HG03354 (cell line): ENCODE measurements around the gene INTS14.
"Not testable (repeated sequence)": the region's sequence is repeated elsewhere in the genome, so short reads cannot be mapped to it uniquely, and the experiment has no call there.

Experiments
- ATAC-seq: cut with Tn5 transposase; IDR thresholded peaks from one replicate; pipeline ENCODE4 v1.9.1; 2021; ENCODE audit warnings: mild to moderate bottlenecking; ENCODE audit not compliant: unreplicated experiment, poor library complexity, severe bottlenecking

The INTS14 gene

GRCh38 chr15:65584241-65584640, 26.7 kb downstream of the INTS14 start:
- ATAC-seq, result no peak

DNA sequence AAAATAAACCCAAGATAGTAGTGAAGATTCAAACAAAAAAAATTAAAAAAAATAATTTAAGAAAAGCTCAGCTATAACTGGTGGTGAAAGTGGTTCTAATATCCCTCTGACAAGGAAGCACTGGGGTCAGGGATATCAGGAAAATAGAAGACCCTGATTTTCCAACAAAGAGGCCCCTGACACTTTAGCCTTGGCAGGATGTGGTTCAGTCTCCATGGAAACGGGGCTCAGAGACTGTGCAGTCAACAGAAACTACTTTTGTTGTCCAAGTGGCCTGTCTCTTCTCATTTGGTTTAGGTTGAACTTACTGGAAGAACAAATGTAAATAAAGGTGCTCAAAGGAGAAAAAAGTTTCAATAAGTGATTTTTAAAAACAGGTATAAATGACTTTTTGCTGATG, 27.2 kb downstream of the INTS14 start:
- ATAC-seq, result no peak

- ATAC-seq, result no peak
Observed at GRCh38 chr15:65580287-65580686, 30.6 kb downstream of the INTS14 start.

- ATAC-seq, result no peak
Observed at GRCh38 chr15:65579762-65580161, 31.2 kb downstream of the INTS14 start.

DNA sequence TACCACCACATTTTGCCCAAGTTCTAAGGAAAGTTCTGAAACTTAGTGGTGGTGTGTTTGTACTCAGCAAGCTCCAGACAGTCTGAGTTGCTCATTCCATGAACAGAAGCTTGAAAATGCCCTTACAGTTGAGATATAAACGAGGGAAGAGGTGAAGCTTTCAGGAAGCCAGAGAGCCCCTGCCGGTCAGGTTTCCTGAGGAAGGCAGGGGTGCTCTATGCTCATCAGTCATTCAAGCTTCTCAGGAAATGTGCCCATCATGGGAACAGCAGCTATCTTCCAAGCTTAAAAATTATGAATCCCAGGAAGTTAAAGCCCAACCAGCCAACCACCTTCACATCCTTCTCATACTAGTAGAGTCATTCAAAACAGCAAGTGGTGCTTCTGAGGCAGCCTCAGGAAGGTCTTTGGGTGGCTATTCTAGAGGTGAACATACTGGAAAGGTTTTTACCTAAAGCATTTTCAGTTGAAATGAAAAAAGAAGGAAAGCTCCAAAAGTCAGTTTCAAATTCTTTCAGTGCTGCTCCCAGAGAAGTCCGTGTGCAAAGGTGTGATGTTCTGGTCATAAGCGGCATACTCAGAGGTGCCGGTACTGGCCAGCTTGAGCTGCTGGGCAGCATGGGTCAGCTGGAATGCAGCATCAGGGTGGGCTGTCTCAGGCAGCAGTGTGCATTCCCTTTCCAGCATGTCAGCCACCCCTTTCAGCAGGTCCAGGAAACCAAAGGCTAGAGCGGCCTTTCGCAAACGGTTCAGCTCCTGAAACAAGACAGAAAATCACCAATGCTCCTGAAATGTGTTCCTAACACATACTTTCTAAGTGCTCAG, 31.8 kb downstream of the INTS14 start:
- no peak for ATAC-seq

GRCh38 chr15:65577129-65577996, 33.6 kb downstream of the INTS14 start:
- ATAC-seq, result no peak

DNA sequence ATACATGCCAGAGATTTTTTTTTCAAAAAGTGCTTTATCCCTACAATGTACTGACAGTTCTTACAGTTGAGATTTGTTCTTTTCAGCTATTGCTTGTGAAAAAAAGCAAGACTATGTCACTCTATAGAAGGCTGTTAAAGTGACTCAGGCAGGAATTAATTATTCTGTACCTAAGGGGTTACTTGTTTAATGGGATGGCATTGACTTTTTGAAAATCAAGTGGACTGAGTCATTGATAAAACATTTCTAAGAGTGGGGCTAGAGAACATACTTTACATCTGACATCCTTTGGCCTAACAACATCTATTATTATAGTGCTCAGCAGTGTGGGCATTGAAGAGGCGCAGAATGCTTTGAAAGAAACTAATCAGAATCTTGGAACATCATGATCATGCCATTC, 34.3 kb downstream of the INTS14 start:
- no peak for ATAC-seq

- ATAC-seq, result no peak
Observed at GRCh38 chr15:65571971-65572370, 39.0 kb downstream of the INTS14 start.

DNA sequence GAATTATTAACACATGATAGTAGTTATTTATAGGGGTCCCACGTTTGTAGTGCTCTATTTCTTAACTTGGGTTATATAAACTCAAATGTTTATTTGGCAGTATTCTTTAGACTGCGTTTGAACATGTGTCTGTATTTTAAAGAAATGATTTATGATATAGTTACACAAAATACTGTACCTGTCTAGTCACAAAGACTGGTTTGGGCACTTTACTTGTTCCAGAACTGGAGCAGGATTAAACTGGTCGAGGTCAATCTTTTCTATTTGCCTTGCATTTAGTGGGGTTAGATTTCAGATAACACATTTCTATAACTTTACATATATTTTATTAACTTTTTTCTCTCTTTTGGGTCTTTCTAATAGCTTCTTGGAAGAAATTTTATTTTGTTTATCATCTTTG, 41.2 kb downstream of the INTS14 start:
- ATAC-seq, result no peak

GRCh38 chr15:65561934-65562333, 49.0 kb downstream of the INTS14 start:
- no peak for ATAC-seq

- no peak for ATAC-seq
Observed at GRCh38 chr15:65559941-65560340, 51.0 kb downstream of the INTS14 start.

DNA sequence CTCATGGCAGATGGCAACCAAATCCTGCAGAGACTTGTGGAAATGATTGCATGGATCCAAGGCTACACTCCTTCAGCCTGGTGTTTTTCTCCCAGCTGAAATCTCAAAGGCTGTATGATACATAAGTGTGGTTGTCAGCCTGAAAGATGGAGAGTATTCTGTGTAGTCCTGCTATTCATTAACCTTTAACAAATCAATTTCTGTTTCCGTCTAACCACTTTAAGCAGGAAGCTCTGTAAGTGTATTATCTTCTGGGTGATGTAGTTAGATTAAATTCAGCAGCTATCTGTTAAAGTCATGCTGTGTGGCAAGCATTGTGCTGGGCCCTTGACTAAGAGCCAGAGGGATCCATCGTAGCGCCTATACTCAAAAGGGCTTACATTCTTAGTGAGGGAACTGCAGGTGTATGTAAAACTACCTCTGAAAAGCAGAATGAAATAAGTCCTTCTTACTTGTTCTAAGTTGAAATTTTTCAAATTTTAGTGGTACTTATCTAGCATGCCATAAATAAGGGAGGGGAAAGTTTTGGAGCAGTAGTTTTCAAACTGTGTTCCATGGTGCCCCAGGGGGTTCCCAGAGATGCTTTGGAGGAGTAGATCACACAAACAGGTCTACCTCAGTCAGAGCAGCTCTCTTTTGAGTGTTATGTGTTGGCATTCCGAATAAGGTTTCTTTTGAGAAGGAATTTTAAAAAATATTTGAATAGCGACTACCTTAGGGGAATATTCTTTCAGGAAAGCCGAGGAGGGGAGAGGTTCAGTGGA, 51.8 kb downstream of the INTS14 start:
- no peak for ATAC-seq

DNA sequence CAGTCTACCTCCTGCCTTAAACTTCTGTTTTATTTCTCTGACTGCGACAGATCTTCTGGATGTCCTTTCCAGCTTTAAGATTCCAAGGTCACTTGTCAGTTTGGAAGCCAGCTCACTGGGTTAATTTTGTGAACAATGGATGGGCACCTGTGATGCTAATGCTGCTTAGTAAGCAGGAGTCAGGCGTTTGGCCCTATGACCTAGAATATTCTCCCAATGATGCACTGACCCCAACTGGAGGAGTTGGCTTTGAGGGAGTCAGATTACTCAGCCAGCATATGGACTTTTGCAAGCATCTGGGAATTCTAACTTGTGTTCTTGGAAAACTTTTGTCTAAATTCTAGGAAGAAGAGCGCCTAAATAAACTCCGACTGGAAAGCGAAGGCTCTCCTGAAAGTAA, 52.6 kb downstream of the INTS14 start:
- ATAC-seq, result no peak

GRCh38 chr15:65556622-65557021, 54.3 kb downstream of the INTS14 start:
- ATAC-seq, result no peak

DNA sequence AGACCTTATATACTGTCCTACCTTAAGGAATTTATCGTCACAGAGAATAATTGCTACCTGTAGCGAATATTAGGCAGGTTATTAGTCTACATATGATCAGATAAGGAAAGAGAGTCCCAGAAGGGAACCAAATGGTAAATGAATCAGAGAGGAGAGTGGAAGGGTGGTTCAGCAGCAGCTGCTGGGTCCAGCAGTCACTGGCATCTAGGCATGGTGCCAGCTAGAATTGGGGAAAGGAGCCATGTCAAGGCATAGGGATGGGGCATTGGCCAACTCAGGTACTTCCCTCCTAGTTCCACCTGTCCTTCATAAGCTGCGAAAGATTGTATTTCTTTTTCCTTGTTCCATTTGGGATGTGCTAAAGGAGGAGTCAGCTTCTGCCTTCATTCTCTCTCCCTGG, 57.2 kb downstream of the INTS14 start:
- ATAC-seq, result no peak

GRCh38 chr15:65552851-65553250, 58.1 kb downstream of the INTS14 start:
- not testable (repeated sequence) for ATAC-seq

DNA sequence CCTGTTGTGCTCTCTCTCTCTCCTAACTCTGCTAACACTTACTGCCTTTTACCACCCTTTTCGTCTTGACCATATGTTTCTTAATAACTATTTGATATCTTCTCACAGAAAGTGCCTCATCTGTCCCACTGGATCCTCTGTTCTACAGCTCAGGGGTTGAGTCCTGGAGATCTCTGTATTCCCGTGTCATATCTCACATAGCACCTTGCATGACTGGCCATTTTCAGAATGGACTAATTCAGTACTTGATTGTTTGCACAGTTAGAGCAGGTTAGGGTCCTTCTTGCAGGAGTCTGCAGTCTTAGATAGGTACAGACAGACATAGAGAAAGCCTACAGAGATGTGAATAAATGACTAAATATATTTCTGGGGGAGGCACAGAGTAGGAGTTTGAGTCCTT, 59.7 kb downstream of the INTS14 start:
- ATAC-seq, result no peak

DNA sequence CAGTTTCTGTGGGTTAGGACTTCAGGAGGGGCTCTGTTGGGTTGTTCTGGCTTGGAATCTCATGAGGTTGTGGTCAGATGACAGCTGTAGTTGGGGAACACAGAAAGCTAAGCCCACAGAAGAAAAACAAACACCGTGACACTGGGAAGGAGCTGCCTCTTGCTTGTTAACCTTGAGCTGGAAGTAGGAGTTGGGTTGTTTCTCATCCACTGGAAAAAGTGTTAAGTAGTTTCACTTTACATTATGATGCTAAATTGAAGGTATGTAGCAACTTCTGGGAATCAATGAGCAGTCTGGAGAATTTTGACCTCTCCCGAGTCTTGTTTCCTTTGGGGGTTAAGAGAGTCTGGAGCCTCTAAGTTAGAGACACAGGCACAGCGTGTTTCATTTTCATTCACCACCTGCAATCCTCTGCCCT, 60.2 kb downstream of the INTS14 start:
- no peak for ATAC-seq

GRCh38 chr15:65549288-65549687, 61.6 kb downstream of the INTS14 start:
- not testable (repeated sequence) for ATAC-seq

DNA sequence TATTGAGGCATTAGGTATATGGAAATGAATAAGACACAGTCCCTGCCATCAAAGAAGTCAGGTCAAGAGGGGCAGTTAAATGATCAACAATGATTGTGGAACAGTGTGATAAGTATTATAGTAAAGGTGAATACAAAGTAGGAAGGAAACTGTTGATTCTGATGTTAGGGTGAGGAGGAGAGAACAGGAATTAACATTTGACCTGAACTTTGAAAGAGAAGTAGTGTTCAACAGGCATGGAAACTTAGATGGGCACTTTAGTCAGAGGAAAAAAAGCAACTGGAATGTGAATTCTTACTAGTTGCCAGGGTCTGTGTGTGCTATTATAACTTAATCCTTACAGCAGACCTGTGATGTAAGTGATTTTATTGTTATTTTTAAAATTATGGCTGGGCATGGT, 63.1 kb downstream of the INTS14 start:
- ATAC-seq, result no peak
